Body of pancreas (tissue), 4 donors: ENCODE measurements around the gene FITM1.

Experiments
- CTCF ChIP-seq, 7 experiments: fragments of 450-650 bp in 4 of 7; fragments of 200-600 bp in 3 of 7; sonication (generic) in 3 of 7; IDR thresholded peaks; one replicate each; pipeline ENCODE4 v1.5.1; 2016 to 2019; ENCODE audit warnings: antibody characterized with exemption in 7 of 7
- POLR2A ChIP-seq, 3 donors: fragments of 450-650 bp; IDR thresholded peaks; one replicate each; pipeline ENCODE4 v1.6.1; 2016; ENCODE audit warnings: antibody characterized with exemption in 3 of 3, mild to moderate bottlenecking in 2 of 3

GRCh38 chr14:24081739-24082211 lies 48.7 kb upstream of the FITM1 start:
- TF ChIP-seq POLR2A (IDR thresholded peaks at IDR 0.05) (peak in 2 of 3 donors; percentile 13 to 45), CTCF (IDR thresholded peaks at IDR 0.05) (no peak)
